ENCODE measurements around the gene F5. TPM values are rescaled to one million over a fixed set of nuclear protein-coding genes. Genes with fewer than 3 reads are reported as not detected.

Gene F5
- total RNA-seq: not detected in 2 replicates

GRCh38 chr1:169586395-169587255 is at the start of gene F5:
TSS of gene F5 (minus strand) at chr1:169586481. CDS start at chr1:169586386, 95 bp downstream.

GRCh38 chr1:169630006-169630405 is 43.7 kb upstream of the F5 start, which contains the start of gene SELP:
TSS of gene SELP (minus strand) at chr1:169630124. CDS start at chr1:169630074, 50 bp downstream.

GRCh38 chr1:169485431-169486280 is 100.6 kb downstream of the F5 start, which contains the start of gene SLC19A2:
TSS of gene SLC19A2 (minus strand) at chr1:169485944. CDS start at chr1:169485766, 178 bp downstream.

Small RNA genes lying within 50 kb of the gene (small RNA-seq; reads per million reads assigned to genes)
- not detected for gene AL021068.2

Other genes with a start within 250 kb of the F5 start
- gene NME7, start 218.7 kb downstream of the F5 start, total RNA-seq: 17.0 and 27.8 TPM in 2 replicates
- gene BLZF1, start 218.3 kb downstream of the F5 start, total RNA-seq: 36.9 and 38.5 TPM in 2 replicates
- gene CCDC181, start 159.0 kb downstream of the F5 start, total RNA-seq: 0.12 and 0.32 TPM in 2 replicates
- gene SLC19A2, start 100.5 kb downstream of the F5 start, total RNA-seq: 5.6 and 8.4 TPM in 2 replicates
- gene SELP, start 43.6 kb upstream of the F5 start, total RNA-seq: not detected in 2 replicates
- gene SELL, start 125.1 kb upstream of the F5 start, total RNA-seq: under 0.01 and 0.16 TPM in 2 replicates
- gene SELE, start 147.6 kb upstream of the F5 start, total RNA-seq: not detected in 2 replicates
- gene METTL18, start 208.4 kb upstream of the F5 start, total RNA-seq: 5.0 and 5.7 TPM in 2 replicates

Measured in hair follicle dermal papilla cell (primary cell).